ENCODE results near the gene URB1. TPM values are rescaled to one million over a fixed set of nuclear protein-coding genes. Genes with fewer than 3 reads are reported as not detected.

URB1 gene
- total and polyA plus RNA-seq, 9 of the 15 experiments (the other 6 are each of a cell fraction or from before 2014, with no cell fraction given) = 0.97 to 53.6 (median 21.5) TPM

GRCh38 chr21:32325706-32326105 lies 67.1 kb downstream of the URB1 start (continued):
- TF ChIP-seq, protein P1, sequence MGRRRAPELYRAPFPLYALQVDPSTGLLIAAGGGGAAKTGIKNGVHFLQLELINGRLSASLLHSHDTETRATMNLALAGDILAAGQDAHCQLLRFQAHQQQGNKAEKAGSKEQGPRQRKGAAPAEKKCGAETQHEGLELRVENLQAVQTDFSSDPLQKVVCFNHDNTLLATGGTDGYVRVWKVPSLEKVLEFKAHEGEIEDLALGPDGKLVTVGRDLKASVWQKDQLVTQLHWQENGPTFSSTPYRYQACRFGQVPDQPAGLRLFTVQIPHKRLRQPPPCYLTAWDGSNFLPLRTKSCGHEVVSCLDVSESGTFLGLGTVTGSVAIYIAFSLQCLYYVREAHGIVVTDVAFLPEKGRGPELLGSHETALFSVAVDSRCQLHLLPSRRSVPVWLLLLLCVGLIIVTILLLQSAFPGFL (CRISPR knock-in tag; IDR thresholded peaks at IDR 0.05) = no peak
- TF ChIP-seq ZC3H8 (IDR thresholded peaks at IDR 0.05) (no peak), POLR3G (IDR thresholded peaks at IDR 0.05; ENCODE audit: extremely low read depth, insufficient read length, insufficient replicate concordance) (no peak), VEZF1 (CRISPR knock-in tag; IDR thresholded peaks at IDR 0.05) (no peak)

- ChIA-PET CTCF (ENCODE audit: low intra/inter-chr PET ratio) (interaction anchor here (0.7 kb wide), 1 partner anchor 289 kb away, joined by 4 read pairs; no protein-coding TSS in a partner anchor), POLR2A (interaction anchor here (0.6 to 0.8 kb wide), 2 partner anchors 313 to 426 kb away, joined by 3 to 4 read pairs; no protein-coding TSS in a partner anchor)
- DNase-seq (ENCODE audit: extremely low read depth in 1 of 4, low spot score in 3 of 4) = no peak
- ATAC-seq = no peak
- Histone ChIP-seq H3K9ac (ENCODE audit: insufficient read depth in 1 of 2, low read depth in 2 of 2, low read length in 2 of 2) (no peak overlapping the region), H3K4me3 (no peak overlapping the region), H4K20me1 (replicated peaks; ENCODE audit: control insufficient read depth, insufficient read depth, low read length) (no peaks in the 10 kb centered on the region), H3K9me3 (replicated peaks; ENCODE audit: control insufficient read depth, insufficient read depth, low read depth, low read length) (no peaks in the 10 kb centered on the region), H3K4me1 (replicated peaks in 1 of 2; ENCODE audit: control insufficient read depth in 2 of 2, insufficient read depth in 2 of 2, low read length in 2 of 2) (no peaks in the 10 kb centered on the region), H3K79me2 (ENCODE audit: control insufficient read depth, insufficient read depth, low read length) (no peaks in the 10 kb centered on the region), H3K9me1 (ENCODE audit: control insufficient read depth, insufficient read depth, low read length) (no peaks in the 10 kb centered on the region), H3K36me3 (ENCODE audit: control insufficient read depth, insufficient read depth, low read length) (peaks cover 98% of the 10 kb centered on the region), H3K4me2 (ENCODE audit: insufficient read depth, low read length) (no peak overlapping the region), H3K27me3 (ENCODE audit: control insufficient read depth in 2 of 2, insufficient read depth in 2 of 2, low read length in 2 of 2) (no peaks in the 10 kb centered on the region), H2AFZ (ENCODE audit: low read depth, low read length) (no peak overlapping the region), H3K27ac (ENCODE audit: extremely low read depth, low read depth, low read length) (no peak overlapping the region)
- no peak for FAIRE-seq
- in situ Hi-C loops (cut with MboI) = no loop called here
- BruUV-seq (replicated peaks) = no TSS peak
- intact Hi-C loops (cut with micrococcal nuclease) = no loop called here
- 89% methylated on average over 10 of the region's 10 CpGs for WGBS (ENCODE audit: insufficient coverage, low coverage, missing lambda C conversion rate)
- 0 out of 2 replicates have a peak, but pooled peaks have one; percentile 17 for TF ChIP-seq POLR2G (IDR thresholded peaks at IDR 0.05; ENCODE audit: low read depth, low read length)
- no peak for TF ChIP-seq MED1 (CRISPR knock-in tag; IDR thresholded peaks at IDR 0.05; ENCODE audit: borderline replicate concordance)
Observed at GRCh38 chr21:32322676-32323075, 70.1 kb downstream of the URB1 start.
